Retina (tissue), 1 donor: Measurements from ENCODE around the gene ZNF473.
"Not testable (repeated sequence)": the region's sequence is repeated elsewhere in the genome, so short reads cannot be mapped to it uniquely, and the experiment has no call there.

ENCODE experiments used
- DNase-seq: peaks from one replicate; pipeline ENCODE4 v3.0.0-alpha.2; 2016

The ZNF473 gene

DNA sequence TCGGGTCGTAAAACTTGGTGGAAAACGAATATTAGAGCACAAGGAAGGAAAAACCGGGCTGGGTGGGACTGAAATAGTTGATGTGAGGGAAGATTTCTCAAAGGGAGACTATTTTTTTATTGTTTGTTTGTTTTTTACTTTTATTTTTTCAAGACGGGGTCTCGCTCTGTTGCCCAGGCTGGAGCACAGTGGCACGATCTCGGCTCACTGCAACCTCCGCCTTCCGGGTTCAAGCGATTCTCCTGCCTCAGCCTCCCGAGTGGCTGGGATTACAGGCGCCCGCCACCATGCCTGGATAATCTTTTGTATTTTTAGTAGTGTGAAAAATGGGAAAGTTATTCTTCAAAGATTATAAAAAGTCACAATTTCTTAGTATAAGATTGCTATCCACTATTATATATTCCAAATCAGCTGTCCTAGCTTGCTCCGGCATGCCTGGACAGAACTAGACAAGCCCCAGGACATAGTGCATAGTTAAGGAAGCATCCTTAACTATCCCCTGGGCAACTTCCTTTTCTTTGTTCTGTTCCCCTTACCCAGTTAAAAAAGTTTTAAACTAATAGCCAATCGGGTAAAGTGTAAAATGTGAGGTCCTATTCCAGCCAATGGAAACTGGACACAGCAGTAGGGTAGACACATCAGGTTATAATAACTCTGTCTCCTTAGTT lies 25.6 kb downstream of the ZNF473 start:
- DNase-seq: not testable (repeated sequence)

DNA sequence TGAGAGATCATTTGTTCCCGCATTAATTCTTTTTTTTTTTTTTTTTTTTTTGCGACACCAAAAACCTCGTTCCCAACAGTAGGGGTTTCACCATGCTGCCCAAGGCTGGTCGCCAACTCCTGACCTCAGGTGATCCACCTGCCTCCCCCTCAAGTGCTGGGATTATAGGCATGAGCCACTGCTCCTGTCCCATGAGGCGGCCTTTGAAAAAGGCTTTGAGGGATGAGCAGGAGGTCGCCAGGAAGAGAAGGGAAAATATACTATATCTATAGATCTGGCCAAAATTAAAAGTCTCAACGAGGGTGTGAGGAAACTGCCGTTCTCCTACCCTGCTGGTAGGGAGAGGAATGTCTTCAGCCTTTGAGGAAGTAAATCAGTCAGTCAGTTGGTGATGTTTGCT lies 26.2 kb downstream of the ZNF473 start:
- no peak for DNase-seq

GRCh38 chr19:50053119-50053518 lies 27.3 kb downstream of the ZNF473 start:
- DNase-seq: no peak

- DNase-seq: no peak
Measured at GRCh38 chr19:50058425-50058824, 32.6 kb downstream of the ZNF473 start.

DNA sequence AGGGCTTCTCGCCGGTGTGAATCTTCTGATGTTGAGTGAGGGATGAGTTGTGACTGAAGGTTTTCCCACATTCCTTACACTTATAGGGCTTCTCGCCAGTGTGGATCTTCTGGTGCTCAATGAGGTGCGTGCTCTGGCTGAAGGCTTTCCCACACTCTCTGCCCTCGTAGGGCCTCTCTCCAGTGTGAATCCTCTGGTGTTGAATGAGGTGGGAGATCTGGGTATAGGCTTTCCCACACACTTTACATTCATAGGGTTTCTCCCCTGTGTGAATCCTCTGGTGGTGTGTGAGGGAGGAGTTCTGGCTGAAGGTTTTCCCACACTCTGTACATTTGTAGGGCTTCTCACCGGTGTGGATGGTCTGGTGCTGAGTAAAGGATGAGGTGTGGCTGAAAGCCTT lies 33.2 kb downstream of the ZNF473 start:
- no peak for DNase-seq

- DNase-seq: no peak
Measured at GRCh38 chr19:50060107-50060506, 34.3 kb downstream of the ZNF473 start.

GRCh38 chr19:50061650-50062049 lies 35.8 kb downstream of the ZNF473 start:
- DNase-seq: no peak

DNA sequence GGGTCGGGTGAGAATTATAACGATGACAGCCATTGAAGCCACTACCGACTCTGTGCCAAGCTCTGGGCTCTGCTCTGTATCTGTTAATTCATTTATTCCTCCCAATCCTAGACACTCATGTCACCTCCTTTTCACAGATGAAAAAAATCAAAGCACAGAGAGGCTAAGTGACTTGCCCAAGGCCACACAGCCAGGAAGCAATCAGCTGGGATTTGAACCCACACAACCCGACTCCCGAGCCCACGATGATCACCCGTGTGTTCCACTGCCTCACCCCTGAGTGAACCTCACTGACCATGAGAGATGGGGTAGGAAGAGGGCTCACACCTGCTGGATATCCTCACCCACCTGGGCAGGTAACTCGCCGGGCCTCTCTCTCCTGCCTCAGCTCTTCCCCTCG lies 40.1 kb downstream of the ZNF473 start:
- DNase-seq: no peak

- no peak for DNase-seq
Measured at GRCh38 chr19:50067575-50067974, 41.8 kb downstream of the ZNF473 start.

GRCh38 chr19:50068382-50068781 lies 42.6 kb downstream of the ZNF473 start:
- DNase-seq: not testable (repeated sequence)

DNA sequence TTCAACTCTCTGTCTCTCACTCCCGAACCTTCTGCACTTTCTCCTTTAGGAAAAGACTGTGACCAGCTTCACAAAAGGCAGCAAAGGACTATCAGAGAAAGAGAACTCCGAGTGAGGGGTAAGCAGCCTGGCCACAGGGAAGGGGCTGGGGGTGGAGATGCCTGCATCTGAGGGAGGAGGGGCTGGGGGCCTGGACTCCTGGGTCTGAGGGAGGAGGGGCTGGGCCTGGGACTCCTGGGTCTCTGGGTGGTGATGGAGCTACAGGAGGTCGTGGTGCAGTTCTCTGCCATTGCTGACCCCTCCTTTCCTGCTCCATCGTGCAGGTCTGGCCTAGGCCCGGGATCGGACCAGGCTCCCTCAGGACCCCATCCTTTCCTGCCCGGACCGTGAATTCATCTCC lies 49.3 kb downstream of the ZNF473 start:
- not testable (repeated sequence) for DNase-seq

DNA sequence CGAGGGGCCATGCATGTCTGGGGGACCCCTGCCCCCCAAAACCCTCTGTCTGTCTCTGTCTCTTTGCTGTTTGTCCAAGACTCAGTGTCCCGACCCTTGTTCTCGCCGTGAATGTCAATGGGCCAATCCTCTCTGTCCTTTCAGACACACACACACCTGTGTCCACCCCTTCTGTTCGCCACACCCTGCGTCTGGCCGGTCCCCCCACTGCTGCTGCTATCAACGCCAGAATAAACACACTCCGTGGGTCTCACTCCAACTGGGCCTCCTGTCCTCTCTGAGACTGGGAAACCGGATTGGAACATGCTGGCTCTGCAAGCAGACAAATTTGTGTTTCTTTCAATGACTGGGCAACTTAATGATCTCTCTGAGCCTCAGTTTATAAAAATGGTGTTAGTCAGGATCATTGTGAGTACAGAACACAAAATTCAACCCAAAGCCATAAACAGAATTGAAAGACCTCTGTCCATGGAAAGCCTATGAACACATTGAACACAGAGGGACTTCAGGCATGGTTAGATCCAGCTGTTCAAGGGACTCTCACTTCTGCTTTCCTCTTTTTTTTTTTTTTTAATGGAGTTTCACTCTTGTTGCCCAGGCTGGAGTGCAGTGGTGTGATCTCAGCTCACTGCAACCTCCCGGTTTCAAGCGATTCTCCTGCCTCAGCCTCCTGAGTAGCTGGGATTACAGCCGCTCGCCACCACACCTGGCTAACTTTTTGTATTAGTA lies 50.0 kb downstream of the ZNF473 start:
- DNase-seq: not testable (repeated sequence)

GRCh38 chr19:50076581-50077355 lies 51.0 kb downstream of the ZNF473 start:
- not testable (repeated sequence) for DNase-seq

DNA sequence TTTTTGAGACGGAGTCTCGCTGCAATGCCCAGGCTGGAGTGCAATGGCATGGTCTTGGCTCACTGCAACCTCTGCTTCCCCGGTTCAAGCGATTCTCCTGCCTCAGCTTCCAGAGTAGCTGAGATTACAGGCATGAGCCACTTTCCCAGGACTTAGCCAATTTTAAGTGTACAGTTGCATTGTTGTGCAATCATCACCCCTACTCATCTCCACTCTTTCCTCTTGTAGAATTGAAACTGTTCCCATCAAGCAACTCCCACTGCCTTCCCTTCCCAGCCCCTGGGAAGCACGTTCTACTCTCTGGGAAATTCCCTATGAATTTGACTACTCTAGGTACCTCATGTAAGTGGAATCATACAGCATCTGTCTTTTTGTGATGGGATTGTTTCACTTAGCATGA lies 53.2 kb downstream of the ZNF473 start:
- not testable (repeated sequence) for DNase-seq

DNA sequence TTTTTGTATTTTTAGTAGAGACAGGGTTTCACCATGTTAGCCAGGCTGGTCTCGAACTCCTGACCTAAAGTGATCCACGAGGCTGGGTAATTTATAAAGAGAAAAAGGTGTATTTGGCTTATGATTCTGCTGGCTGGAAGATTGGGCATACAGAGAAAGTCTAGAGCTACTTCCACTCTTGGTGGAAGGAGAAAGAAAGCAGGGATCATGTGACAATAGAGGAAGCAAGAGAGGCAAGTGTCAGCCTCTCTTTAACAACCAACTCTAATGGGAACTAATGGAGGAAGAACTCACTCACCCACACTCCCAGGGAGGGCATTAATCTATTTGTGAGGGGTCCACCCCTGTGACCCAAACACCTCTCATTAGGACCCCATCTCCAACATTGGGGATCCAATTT lies 58.6 kb downstream of the ZNF473 start:
- DNase-seq: not testable (repeated sequence)

GRCh38 chr19:50087153-50087552 lies 61.3 kb downstream of the ZNF473 start:
- not testable (repeated sequence) for DNase-seq

GRCh38 chr19:50090706-50091105 lies 64.9 kb downstream of the ZNF473 start:
- not testable (repeated sequence) for DNase-seq

DNA sequence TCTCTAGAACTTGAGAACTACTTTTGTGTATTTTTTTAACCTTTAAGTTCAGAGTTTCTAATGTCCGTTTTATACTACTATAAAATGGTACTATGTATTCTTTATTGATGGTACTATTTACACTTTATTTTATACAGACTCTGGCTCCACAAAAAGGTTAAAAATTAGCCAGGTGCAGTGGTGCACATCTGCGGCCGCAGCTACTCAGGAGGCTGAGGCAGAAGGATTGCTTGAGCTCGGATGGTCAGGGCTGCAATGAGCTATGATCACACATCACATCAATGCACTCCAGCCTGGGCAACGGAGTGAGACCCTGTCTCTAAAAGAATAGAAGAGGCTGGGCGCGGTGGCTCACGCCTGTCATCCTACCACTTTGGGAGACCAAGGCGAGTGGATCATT lies 66.0 kb downstream of the ZNF473 start:
- DNase-seq: not testable (repeated sequence)

GRCh38 chr19:50092597-50092996 lies 66.8 kb downstream of the ZNF473 start:
- DNase-seq: not testable (repeated sequence)

DNA sequence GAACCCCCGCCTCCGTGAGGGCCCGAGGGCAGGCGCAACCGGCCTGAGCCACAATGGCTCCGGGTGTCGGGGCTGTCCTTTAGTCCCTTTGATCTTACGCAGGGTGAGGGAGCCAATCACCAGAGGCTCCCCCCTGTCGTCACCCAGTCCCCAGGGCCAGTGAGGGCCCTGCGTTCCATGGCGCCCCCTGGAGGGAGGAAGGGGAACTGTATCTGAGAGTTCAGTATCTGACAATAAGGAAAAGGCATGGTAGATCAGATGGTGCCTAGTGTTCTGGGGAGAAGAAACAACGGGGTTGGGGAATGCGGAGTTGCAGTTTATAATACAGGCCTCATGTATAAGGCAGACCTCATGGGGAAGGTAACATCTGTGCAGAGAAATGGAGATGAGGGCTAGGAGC lies 72.1 kb downstream of the ZNF473 start:
- DNase-seq: not testable (repeated sequence)

- not testable (repeated sequence) for DNase-seq
Measured at GRCh38 chr19:50098892-50099291, 73.1 kb downstream of the ZNF473 start.

- DNase-seq: not testable (repeated sequence)
Measured at GRCh38 chr19:50099696-50100095, 73.9 kb downstream of the ZNF473 start.

DNA sequence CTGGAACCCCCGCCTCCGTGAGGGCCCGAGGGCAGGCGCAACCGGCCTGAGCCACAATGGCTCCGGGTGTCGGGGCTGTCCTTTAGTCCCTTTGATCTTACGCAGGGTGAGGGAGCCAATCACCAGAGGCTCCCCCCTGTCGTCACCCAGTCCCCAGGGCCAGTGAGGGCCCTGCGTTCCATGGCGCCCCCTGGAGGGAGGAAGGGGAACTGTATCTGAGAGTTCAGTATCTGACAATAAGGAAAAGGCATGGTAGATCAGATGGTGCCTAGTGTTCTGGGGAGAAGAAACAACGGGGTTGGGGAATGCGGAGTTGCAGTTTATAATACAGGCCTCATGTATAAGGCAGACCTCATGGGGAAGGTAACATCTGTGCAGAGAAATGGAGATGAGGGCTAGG lies 75.1 kb downstream of the ZNF473 start:
- not testable (repeated sequence) for DNase-seq
